ENCODE results near the gene MED13. TPM values are rescaled to one million over a fixed set of nuclear protein-coding genes. Genes with fewer than 3 reads are reported as not detected.
A peak's percentile ranks its signal among the peaks of the same experiment; 100 is the strongest.

Gene MED13
- polyA plus RNA-seq, 2 of the 4 experiments (the other 2 are of a cell fraction): 14.1 to 64.1 TPM

DNA sequence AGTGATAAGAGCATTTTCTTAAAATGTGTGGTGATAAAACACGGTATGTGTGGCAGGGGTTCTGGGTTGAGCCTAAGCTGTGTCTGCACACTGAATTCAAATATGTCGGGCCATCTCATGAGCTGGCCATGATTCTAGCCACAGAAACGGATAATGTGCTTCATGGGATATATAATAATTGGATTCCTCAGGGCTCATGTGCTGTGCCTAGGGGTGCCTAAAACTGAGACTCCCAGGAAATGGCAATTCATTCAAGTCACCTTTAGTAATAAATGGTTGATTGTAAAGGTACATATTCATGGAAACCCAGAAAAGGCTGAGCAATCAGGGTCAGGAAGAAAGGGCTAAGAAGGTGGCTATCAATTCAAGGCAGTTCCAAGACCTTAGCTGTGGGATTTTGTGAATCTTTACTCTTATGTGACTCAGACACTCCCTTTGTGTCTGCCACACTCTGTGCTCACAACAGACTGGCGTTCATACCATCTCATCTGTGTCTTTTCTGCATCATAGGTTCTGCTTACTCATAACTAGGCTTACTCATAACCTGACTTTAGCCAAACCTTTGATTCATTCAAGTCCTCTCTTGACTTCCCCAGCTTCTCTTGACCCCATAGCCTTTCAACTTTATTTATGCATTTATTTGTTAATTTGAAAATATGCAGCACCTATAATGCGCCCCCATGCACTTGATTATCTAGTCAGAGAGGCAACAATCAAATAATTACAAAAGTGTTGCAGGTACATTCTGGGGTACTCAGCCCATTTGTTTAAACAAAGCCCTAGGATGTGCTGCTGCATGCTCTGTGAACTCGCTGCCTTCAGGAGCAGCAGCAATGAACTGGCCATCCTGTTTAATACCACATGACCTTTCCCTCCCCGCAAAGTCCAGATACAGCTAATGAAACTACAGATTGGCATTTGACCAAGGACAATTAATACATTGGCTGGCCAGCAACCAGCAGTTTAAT is 28.4 kb upstream of the MED13 start:
- ATAC-seq (peak; percentile 99), FAIRE-seq (peak; percentile 79), DNase-seq (ENCODE audit: low read depth in 1 of 2, low spot score in 1 of 2) (peak; percentile 88 to 91)
- TF ChIP-seq CHD4 (IDR thresholded peaks at IDR 0.05; ENCODE audit: borderline replicate concordance) (no peak), GATA3 (IDR thresholded peaks at IDR 0.05; ENCODE audit: borderline replicate concordance) (0 out of 2 replicates have a peak, but pooled peaks have one; percentile 30), EHF (CRISPR knock-in tag; IDR thresholded peaks at IDR 0.05) (no peak), FOXS1 (CRISPR knock-in tag; IDR thresholded peaks at IDR 0.05) (no peak), FOSL2 (IDR thresholded peaks at IDR 0.05) (peak; percentile 82), FOSL2 (CRISPR knock-in tag; IDR thresholded peaks at IDR 0.05) (peak; percentile 89), JUNB (IDR thresholded peaks at IDR 0.05) (peak; percentile 87), HOXB5 (CRISPR knock-in tag; IDR thresholded peaks at IDR 0.05) (no peak), RAD21 (conservative IDR thresholded peaks at IDR 0.05 in 1 of 2, IDR thresholded peaks at IDR 0.05 in 1 of 2) (no peak), RFX5 (IDR thresholded peaks at IDR 0.05) (no peak), HDAC2 (IDR thresholded peaks at IDR 0.05) (no peak), MAFK (IDR thresholded peaks at IDR 0.05; ENCODE audit: partially characterized antibody) (peak; percentile 69)
- TF ChIP-seq, protein P1, sequence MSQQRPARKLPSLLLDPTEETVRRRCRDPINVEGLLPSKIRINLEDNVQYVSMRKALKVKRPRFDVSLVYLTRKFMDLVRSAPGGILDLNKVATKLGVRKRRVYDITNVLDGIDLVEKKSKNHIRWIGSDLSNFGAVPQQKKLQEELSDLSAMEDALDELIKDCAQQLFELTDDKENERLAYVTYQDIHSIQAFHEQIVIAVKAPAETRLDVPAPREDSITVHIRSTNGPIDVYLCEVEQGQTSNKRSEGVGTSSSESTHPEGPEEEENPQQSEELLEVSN (IDR thresholded peaks at IDR 0.05; ENCODE audit: borderline replicate concordance, low read depth): no peak
- TF ChIP-seq, protein P2, sequence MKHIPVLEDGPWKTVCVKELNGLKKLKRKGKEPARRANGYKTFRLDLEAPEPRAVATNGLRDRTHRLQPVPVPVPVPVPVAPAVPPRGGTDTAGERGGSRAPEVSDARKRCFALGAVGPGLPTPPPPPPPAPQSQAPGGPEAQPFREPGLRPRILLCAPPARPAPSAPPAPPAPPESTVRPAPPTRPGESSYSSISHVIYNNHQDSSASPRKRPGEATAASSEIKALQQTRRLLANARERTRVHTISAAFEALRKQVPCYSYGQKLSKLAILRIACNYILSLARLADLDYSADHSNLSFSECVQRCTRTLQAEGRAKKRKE (CRISPR knock-in tag; IDR thresholded peaks at IDR 0.05; ENCODE audit: low read depth): no peak
- TF ChIP-seq, protein P3, sequence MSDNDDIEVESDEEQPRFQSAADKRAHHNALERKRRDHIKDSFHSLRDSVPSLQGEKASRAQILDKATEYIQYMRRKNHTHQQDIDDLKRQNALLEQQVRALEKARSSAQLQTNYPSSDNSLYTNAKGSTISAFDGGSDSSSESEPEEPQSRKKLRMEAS (IDR thresholded peaks at IDR 0.05): 0 out of 2 replicates have a peak, but pooled peaks have one; percentile 23
- ChIA-PET CTCF (interaction anchor here (0.6 to 15.1 kb wide), 9 partner anchors 11 to 50 kb away, joined by 3 to 145 read pairs (median 4); no protein-coding TSS in a partner anchor), POLR2A (interaction anchor here (1.2 kb wide), 1 partner anchor 28 kb away, joined by 6 read pairs; no protein-coding TSS in a partner anchor)
- H3K4me2 ChIP-seq: peak overlapping the region; percentile 67
- H3K4me3 ChIP-seq: no peak overlapping the region
- no peaks in the 10 kb centered on the region for H3K9me3 ChIP-seq
- 25% methylated on average over 7 of the region's 7 CpGs for WGBS (ENCODE audit: missing lambda C conversion rate)
- peak overlapping the region; percentile 67 to 84 for H3K27ac ChIP-seq
- H3K4me1 ChIP-seq: peaks cover 24% of the 10 kb centered on the region

DNA sequence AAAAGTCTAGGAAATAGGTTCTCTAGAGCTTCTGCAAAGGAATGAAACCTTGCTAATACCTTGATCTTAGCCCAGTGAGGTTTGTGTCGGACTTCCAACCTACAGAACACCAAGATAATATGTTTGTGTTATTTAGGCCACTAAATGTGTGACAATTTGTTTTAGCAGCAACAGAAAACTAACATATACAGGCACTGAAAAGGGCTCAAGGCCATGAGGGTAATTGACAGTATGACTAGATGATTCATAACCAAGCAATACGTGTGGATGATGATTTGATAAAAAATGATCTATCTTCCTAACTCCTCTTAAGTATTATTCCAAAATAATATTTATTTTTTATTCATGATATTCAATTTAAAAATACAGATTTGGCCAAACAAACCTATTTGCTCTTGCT is 27.7 kb upstream of the MED13 start:
- no peak; a peak in 1 of 6 replicates for ATAC-seq
- Histone ChIP-seq H3K27ac (peak overlapping the region; percentile 67 to 84), H3K4me1 (peaks cover 24% of the 10 kb centered on the region), H3K9me3 (no peaks in the 10 kb centered on the region), H3K4me2 (peak overlapping the region; percentile 67), H3K4me3 (no peak overlapping the region)
- ChIA-PET CTCF (interaction anchor here (0.6 to 15.1 kb wide), 8 partner anchors 13 to 49 kb away, joined by 3 to 145 read pairs (median 8); partner anchors contain the start of gene MED13), POLR2A (interaction anchor here (1.2 kb wide), 1 partner anchor 27 kb away, joined by 6 read pairs; no protein-coding TSS in a partner anchor)
- 49% methylated on average over 2 of the region's 2 CpGs for whole genome bisulfite sequencing (ENCODE audit: missing lambda C conversion rate)
- no peak for DNase-seq (ENCODE audit: low read depth in 1 of 2, low spot score in 1 of 2)
- FAIRE-seq: no peak
- TF ChIP-seq NPAS2 (CRISPR knock-in tag; IDR thresholded peaks at IDR 0.05; ENCODE audit: borderline replicate concordance): no peak
- no peak for TF ChIP-seq KDM1A (IDR thresholded peaks at IDR 0.05; ENCODE audit: low read depth)
- no peak for TF ChIP-seq RCOR1 (IDR thresholded peaks at IDR 0.05; ENCODE audit: low read depth, low read length)
- TF ChIP-seq KDM5A (IDR thresholded peaks at IDR 0.05): no peak
- no peak for TF ChIP-seq POLR2A (IDR thresholded peaks at IDR 0.05; ENCODE audit: low read length)
- no peak for TF ChIP-seq PHF8 (IDR thresholded peaks at IDR 0.05; ENCODE audit: borderline replicate concordance, low read depth)
- TF ChIP-seq SREBF2 (IDR thresholded peaks at IDR 0.05): no peak
- no peak for TF ChIP-seq TFCP2L1 (CRISPR knock-in tag; IDR thresholded peaks at IDR 0.05)

Measured in A549 (cell line).